Adipocyte (in vitro differentiated cells): ENCODE measurements around the gene C3orf80.
"Not testable (repeated sequence)": the region's sequence is repeated elsewhere in the genome, so short reads cannot be mapped to it uniquely, and the experiment has no call there.

Experiments used
- DNase-seq: peaks from one replicate; pipeline ENCODE4 v3.0.0-alpha.2; 2015; ENCODE audit warnings: low read depth
- H3K27me3 ChIP-seq: replicated peaks from 2 replicates; pipeline ENCODE4 v1.7.0; 2013; ENCODE audit warnings: mild to moderate bottlenecking, low read length, moderate library complexity; ENCODE audit not compliant: control insufficient read depth, insufficient read depth
- H3K36me3 ChIP-seq: 2 replicates; pipeline ENCODE4 v1.7.0; 2013; ENCODE audit warnings: low read length, mild to moderate bottlenecking, moderate library complexity; ENCODE audit not compliant: control insufficient read depth, insufficient read depth, severe bottlenecking
- H3K4me1 ChIP-seq: 2 replicates; pipeline ENCODE4 v1.7.0; 2013; ENCODE audit warnings: mild to moderate bottlenecking, low read length, moderate library complexity; ENCODE audit not compliant: control insufficient read depth, insufficient read depth
- H3K4me3 ChIP-seq: 2 replicates; pipeline ENCODE4 v1.7.0; 2013; ENCODE audit warnings: mild to moderate bottlenecking, low read length, moderate library complexity
- H3K9ac ChIP-seq: 2 replicates; pipeline ENCODE4 v1.7.0; 2013; ENCODE audit warnings: mild to moderate bottlenecking, low read length, moderate library complexity
- H3K9me3 ChIP-seq: 2 replicates; pipeline ENCODE4 v1.7.0; 2013; ENCODE audit warnings: mild to moderate bottlenecking, low read length, moderate library complexity; ENCODE audit not compliant: control insufficient read depth

The C3orf80 gene

GRCh38 chr3:160213191-160213590 lies 12.0 kb upstream of the C3orf80 start:
- Histone ChIP-seq H3K27me3 (no peaks in the 10 kb centered on the region), H3K9me3 (no peaks in the 10 kb centered on the region), H3K36me3 (no peaks in the 10 kb centered on the region), H3K9ac (no peak overlapping the region), H3K4me3 (no peak overlapping the region), H3K4me1 (peaks cover 6% of the 10 kb centered on the region)
- no peak for DNase-seq

DNA sequence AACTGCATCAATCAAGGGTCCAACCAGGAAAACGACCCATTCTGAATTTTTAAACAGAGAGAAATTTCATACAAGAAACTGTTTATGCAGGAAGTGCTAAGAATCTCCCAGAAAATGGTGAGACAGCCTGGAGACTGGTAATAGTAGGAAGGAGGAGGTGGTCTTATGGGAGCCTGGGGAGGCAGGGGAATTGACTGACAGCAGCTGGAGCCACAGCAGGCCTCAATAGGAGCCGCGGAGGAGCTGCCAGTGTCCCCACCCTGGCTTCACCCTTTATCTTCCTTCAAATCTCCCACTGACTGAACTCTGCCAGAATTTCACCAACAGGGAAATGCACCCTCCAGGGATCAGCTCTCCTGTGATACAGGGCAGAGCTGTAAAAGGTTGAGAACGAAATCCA lies 7.5 kb upstream of the C3orf80 start:
- Histone ChIP-seq H3K9ac (no peak overlapping the region), H3K36me3 (no peaks in the 10 kb centered on the region), H3K9me3 (no peaks in the 10 kb centered on the region), H3K27me3 (no peaks in the 10 kb centered on the region), H3K4me1 (peaks cover 6% of the 10 kb centered on the region), H3K4me3 (no peak overlapping the region)
- no peak for DNase-seq

DNA sequence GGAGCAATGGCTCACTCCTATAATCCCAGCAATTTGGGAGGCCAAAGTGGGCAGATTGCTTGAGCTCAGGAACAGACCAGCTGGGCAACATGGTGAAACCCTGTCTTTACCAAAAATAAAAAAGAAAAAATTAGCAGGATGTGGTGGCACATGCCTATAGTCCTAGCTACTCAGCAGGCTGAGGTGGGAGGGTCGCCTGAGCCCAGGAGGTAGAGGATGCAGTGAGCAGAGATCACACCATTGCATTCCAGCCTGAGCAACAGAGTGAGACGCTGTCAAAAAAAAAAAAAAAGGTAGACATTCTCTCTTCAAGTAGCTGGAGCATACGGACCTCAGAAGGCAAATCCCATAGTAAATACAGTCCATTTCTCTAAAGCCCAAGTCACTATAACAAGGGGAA lies 7.1 kb upstream of the C3orf80 start:
- no peaks in the 10 kb centered on the region for H3K27me3 ChIP-seq
- peaks cover 5% of the 10 kb centered on the region for H3K4me1 ChIP-seq
- H3K36me3 ChIP-seq: no peaks in the 10 kb centered on the region
- DNase-seq: no peak
- H3K9ac ChIP-seq: no peak overlapping the region
- no peaks in the 10 kb centered on the region for H3K9me3 ChIP-seq
- no peak overlapping the region for H3K4me3 ChIP-seq

GRCh38 chr3:160220038-160220437 lies 5.2 kb upstream of the C3orf80 start:
- DNase-seq: no peak
- no peak overlapping the region for H3K4me3 ChIP-seq
- H3K27me3 ChIP-seq: peaks cover 10% of the 10 kb centered on the region
- H3K9me3 ChIP-seq: no peaks in the 10 kb centered on the region
- H3K4me1 ChIP-seq: no peaks in the 10 kb centered on the region
- H3K9ac ChIP-seq: no peak overlapping the region
- no peaks in the 10 kb centered on the region for H3K36me3 ChIP-seq

DNA sequence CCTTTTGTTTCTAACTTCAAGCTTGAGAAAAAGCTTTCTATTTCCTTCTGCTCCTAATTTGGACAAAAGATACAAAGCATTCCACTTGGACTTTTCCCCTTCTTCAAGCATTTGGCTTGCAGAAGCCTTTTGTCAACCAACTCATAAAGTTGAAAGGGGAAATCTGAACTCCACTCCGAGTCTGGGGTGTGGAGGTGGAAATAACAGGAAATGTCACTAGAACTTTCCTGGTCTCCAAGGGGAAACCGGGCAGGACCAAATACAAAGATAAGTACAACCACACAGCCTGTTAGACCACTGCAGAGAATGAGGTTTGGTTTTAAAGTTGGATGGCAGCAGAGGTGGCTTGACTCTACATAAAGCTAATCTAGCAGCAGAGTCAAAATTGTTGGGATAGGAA lies 4.2 kb upstream of the C3orf80 start:
- H3K4me1 ChIP-seq: no peaks in the 10 kb centered on the region
- DNase-seq: no peak
- H3K36me3 ChIP-seq: no peaks in the 10 kb centered on the region
- peaks cover 12% of the 10 kb centered on the region for H3K27me3 ChIP-seq
- H3K9me3 ChIP-seq: no peaks in the 10 kb centered on the region
- no peak overlapping the region for H3K4me3 ChIP-seq
- H3K9ac ChIP-seq: no peak overlapping the region

- no peak for DNase-seq
- Histone ChIP-seq H3K27me3 (peaks cover 21% of the 10 kb centered on the region), H3K9ac (no peak overlapping the region)
Measured at GRCh38 chr3:160224256-160224655, 966 bp upstream of the C3orf80 start.

GRCh38 chr3:160224811-160225175 lies 429 bp upstream of the C3orf80 start:
- Histone ChIP-seq H3K9me3 (no peaks in the 10 kb centered on the region), H3K9ac (peak overlapping the region; percentile 21), H3K4me3 (peak overlapping the region; percentile 82), H3K36me3 (no peaks in the 10 kb centered on the region), H3K4me1 (peaks cover 3% of the 10 kb centered on the region), H3K27me3 (peaks cover 21% of the 10 kb centered on the region)
- DNase-seq: no peak

More at GRCh38 chr3:160224256-160224655, 966 bp upstream of the C3orf80 start:
- peaks cover 3% of the 10 kb centered on the region for H3K4me1 ChIP-seq
- no peak overlapping the region for H3K4me3 ChIP-seq
- no peaks in the 10 kb centered on the region for H3K36me3 ChIP-seq
- H3K9me3 ChIP-seq: no peaks in the 10 kb centered on the region

- Histone ChIP-seq H3K4me1 (peaks cover 3% of the 10 kb centered on the region), H3K36me3 (no peaks in the 10 kb centered on the region), H3K4me3 (peak overlapping the region; percentile 82), H3K9me3 (no peaks in the 10 kb centered on the region), H3K27me3 (peaks cover 21% of the 10 kb centered on the region), H3K9ac (no peak overlapping the region)
- DNase-seq: peak; percentile 38
Measured at GRCh38 chr3:160226026-160226907, 1.0 kb downstream of the C3orf80 start.

- Histone ChIP-seq H3K4me1 (peaks cover 3% of the 10 kb centered on the region), H3K9ac (no peak overlapping the region), H3K36me3 (no peaks in the 10 kb centered on the region), H3K4me3 (no peak overlapping the region), H3K27me3 (peaks cover 21% of the 10 kb centered on the region), H3K9me3 (no peaks in the 10 kb centered on the region)
- DNase-seq: no peak
Measured at GRCh38 chr3:160227419-160227818, 2.2 kb downstream of the C3orf80 start.

DNA sequence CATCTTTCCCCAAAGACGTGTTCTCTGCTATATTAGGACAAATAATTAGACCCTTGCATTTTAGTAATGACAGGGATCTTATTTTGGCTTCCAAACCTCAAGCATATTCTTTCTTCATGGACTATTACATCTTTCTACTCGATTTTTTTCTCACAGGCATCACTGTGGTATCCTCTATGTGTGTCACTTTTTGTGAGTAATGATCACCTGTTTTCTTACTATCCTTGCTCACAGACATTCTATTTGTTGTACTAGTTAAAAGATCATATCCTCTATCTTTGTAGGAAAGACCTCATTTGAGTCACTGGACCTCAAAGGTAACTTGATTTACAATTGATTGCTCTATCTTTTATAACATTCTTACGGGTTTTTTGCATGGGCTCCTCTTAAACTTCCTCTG lies 6.8 kb downstream of the C3orf80 start:
- Histone ChIP-seq H3K27me3 (no peaks in the 10 kb centered on the region), H3K4me1 (no peaks in the 10 kb centered on the region), H3K4me3 (no peak overlapping the region), H3K36me3 (no peaks in the 10 kb centered on the region), H3K9me3 (no peaks in the 10 kb centered on the region), H3K9ac (no peak overlapping the region)
- DNase-seq: no peak

DNA sequence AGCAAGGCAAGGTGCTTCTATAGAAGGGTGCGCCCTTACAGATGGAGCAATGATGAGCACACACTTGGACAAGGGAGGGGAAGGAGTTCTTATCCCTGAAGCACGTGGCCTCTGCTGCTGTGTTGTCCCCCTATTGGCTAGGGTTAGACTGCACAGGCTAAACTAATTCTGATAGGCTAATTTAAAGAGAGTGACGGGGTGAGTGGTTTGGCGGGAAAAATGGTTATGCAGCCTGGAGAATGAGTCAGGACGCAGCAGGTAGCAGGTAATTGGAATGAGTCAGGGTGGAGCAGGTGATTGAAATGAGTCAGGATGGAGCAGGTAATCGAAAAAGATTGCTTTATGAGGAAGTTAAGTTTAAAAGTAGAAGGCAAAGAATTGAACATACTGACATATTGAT lies 15.5 kb downstream of the C3orf80 start:
- DNase-seq, H3K9ac ChIP-seq, H3K9me3 ChIP-seq, H3K4me1 ChIP-seq, H3K4me3 ChIP-seq, H3K27me3 ChIP-seq, H3K36me3 ChIP-seq: not testable (repeated sequence)
